HepG2 (cell line): Measurements from ENCODE around the gene HSPB6. TPM values are rescaled to one million over a fixed set of nuclear protein-coding genes. Genes with fewer than 3 reads are reported as not detected.

Source experiments
- ATAC-seq: fragments of 200-7000 bp; cut with Tn5 transposase; 3 replicates; pipeline ENCODE4 v1.9.1; 2020; ENCODE audit warnings: mild to moderate bottlenecking, moderate library complexity
- BruUV-seq: library from RNA; stranded (reverse); fragments of 400-500 nt; replicated peaks from 2 replicates; lab custom pipeline; 2021; lab: Mats Ljungman, UMichigan
- CTCF ChIA-PET: fragments of 300-600 bp; formaldehyde crosslinking; extraction: SDS; loops from one replicate; lab custom pipeline; 2021; ENCODE audit warnings: low total read pairs, inconsistent platforms, low intra/inter-chr PET ratio; lab: Yijun Ruan, JAX
- POLR2A ChIA-PET: fragments of 350-600 bp; sonication (Branson Sonifier 250); formaldehyde crosslinking; loops from one replicate; lab custom pipeline; 2020; ENCODE audit warnings: antibody characterized with exemption, inconsistent platforms; lab: Yijun Ruan, JAX
- DNase-seq: peaks from one replicate; pipeline ENCODE4 v3.0.0-alpha.2; 2015; ENCODE audit warnings: low spot score
- FAIRE-seq: peaks from 3 replicates; lab custom pipeline; 2011; peaks lifted over from hg19 to GRCh38; lab: Jason Lieb, UNC
- H2AFZ ChIP-seq: one replicate; pipeline ENCODE4 v1.6.1; 2011; ENCODE audit warnings: low read length, inconsistent platforms
- H3K27ac ChIP-seq: fragments of 300-600 bp; 3 replicates; pipeline ENCODE4 v1.8.0; 2011; ENCODE audit warnings: mixed run types, mild to moderate bottlenecking, mixed read lengths, low read length, inconsistent platforms; ENCODE audit not compliant: insufficient read depth; ENCODE audit errors: extremely low read length
- H3K27me3 ChIP-seq, 2 experiments: fragments of 200-600 bp in 1 of 2; 2 replicates in 1 of 2; 3 replicates in 1 of 2; pipeline versions ENCODE4 v1.6.0 to v1.8.0; 2011; ENCODE audit warnings: low read length in 2 of 2, mild to moderate bottlenecking in 2 of 2, moderate library complexity in 2 of 2, inconsistent platforms in 1 of 2; ENCODE audit not compliant: insufficient read depth in 2 of 2, control insufficient read depth in 1 of 2
- H3K36me3 ChIP-seq, 2 experiments: fragments of 200-600 bp in 1 of 2; replicated peaks in 1 of 2; 2 replicates in 1 of 2; 3 replicates in 1 of 2; pipeline versions ENCODE4 v1.5.1 to v1.8.0; 2011; ENCODE audit warnings: low read length in 2 of 2, inconsistent platforms in 1 of 2; ENCODE audit not compliant: insufficient read depth in 2 of 2, control insufficient read depth in 1 of 2
- H3K4me1 ChIP-seq: 2 replicates; pipeline ENCODE4 v1.5.1; 2012; ENCODE audit warnings: low read length, inconsistent platforms; ENCODE audit not compliant: insufficient read depth
- H3K4me2 ChIP-seq: 2 replicates; pipeline ENCODE4 v1.6.0; 2011; ENCODE audit warnings: low read depth, low read length, inconsistent platforms
- H3K4me3 ChIP-seq, 3 experiments: fragments of 200-600 bp in 1 of 3; sonication (generic), shearing (Covaris generic) in 1 of 3; replicated peaks in 1 of 3; 2 replicates each; pipeline ENCODE4 v1.5.1; 2011 to 2016; ENCODE audit warnings: low read length in 3 of 3, inconsistent platforms in 2 of 3, low read depth in 2 of 3, mild to moderate bottlenecking in 2 of 3, control low read depth in 1 of 3, mixed read lengths in 1 of 3; ENCODE audit not compliant: insufficient read depth in 1 of 3
- H3K79me2 ChIP-seq: one replicate; pipeline ENCODE4 v1.6.1; 2011; ENCODE audit warnings: low read length, inconsistent platforms; ENCODE audit not compliant: insufficient read depth
- H3K9ac ChIP-seq: 2 replicates; pipeline ENCODE4 v1.6.0; 2011; ENCODE audit warnings: mild to moderate bottlenecking, low read depth, low read length, inconsistent platforms; ENCODE audit not compliant: insufficient read depth
- H3K9me3 ChIP-seq: 2 replicates; pipeline ENCODE4 v1.5.1; 2012; ENCODE audit warnings: mild to moderate bottlenecking, low read length
- H4K20me1 ChIP-seq: 2 replicates; pipeline ENCODE4 v1.6.0; 2011; ENCODE audit warnings: inconsistent platforms, mild to moderate bottlenecking, low read length, moderate library complexity; ENCODE audit not compliant: insufficient read depth
- ARNTL ChIP-seq: sonication (generic); formaldehyde crosslinking; IDR thresholded peaks from 2 replicates; pipeline ENCODE4 v1.4.0; 2020; ENCODE audit warnings: mild to moderate bottlenecking, missing genetic modification reagents
- ASH2L ChIP-seq: fragments of 300-600, 200-600 bp; sonication (generic); IDR thresholded peaks from 2 replicates; pipeline ENCODE4 v1.7.0; 2017; ENCODE audit warnings: low read depth, mild to moderate bottlenecking, moderate library complexity, mixed read lengths, low read length; ENCODE audit not compliant: insufficient read length
- ATF7-NPFF ChIP-seq: sonication (generic); formaldehyde crosslinking; IDR thresholded peaks from 2 replicates; pipeline ENCODE4 v1.8.1; 2023; ENCODE audit warnings: mild to moderate bottlenecking, low read depth, missing genetic modification reagents, moderate library complexity
- DRAP1 ChIP-seq: IDR thresholded peaks from 2 replicates; pipeline ENCODE4 v1.6.1; 2016; ENCODE audit warnings: missing genetic modification reagents, missing compliant biosample characterization
- ELF4 ChIP-seq: sonication (generic); formaldehyde crosslinking; IDR thresholded peaks from 2 replicates; pipeline ENCODE4 v1.5.0; 2020; ENCODE audit warnings: missing genetic modification reagents, mild to moderate bottlenecking, moderate library complexity, borderline replicate concordance
- ETV5 ChIP-seq: IDR thresholded peaks from 2 replicates; pipeline ENCODE4 v1.6.1; 2018; ENCODE audit warnings: missing biosample characterization, missing genetic modification reagents, inconsistent platforms, borderline replicate concordance
- FOXK1 ChIP-seq: sonication (generic); formaldehyde crosslinking; IDR thresholded peaks from 2 replicates; pipeline ENCODE4 v1.4.0; 2020; ENCODE audit warnings: low read depth, missing genetic modification reagents, borderline replicate concordance
- HDAC1 ChIP-seq: sonication (generic); formaldehyde crosslinking; IDR thresholded peaks from 2 replicates; pipeline ENCODE4 v1.5.1; 2020; ENCODE audit warnings: mild to moderate bottlenecking, missing genetic modification reagents
- IKZF4 ChIP-seq: sonication (generic); formaldehyde crosslinking; IDR thresholded peaks from 2 replicates; pipeline ENCODE4 v1.5.1; 2020; ENCODE audit warnings: borderline replicate concordance, mild to moderate bottlenecking, low read depth, missing genetic modification reagents; ENCODE audit errors: not compliant biosample characterization
- KLF6 ChIP-seq: IDR thresholded peaks from 2 replicates; pipeline ENCODE4 v1.8.0; 2016; ENCODE audit warnings: missing biosample characterization, missing genetic modification reagents
- MAX ChIP-seq: IDR thresholded peaks from 2 replicates; pipeline ENCODE4 v1.6.1; 2012; ENCODE audit warnings: inconsistent platforms
- NFYC ChIP-seq: IDR thresholded peaks from 2 replicates; pipeline ENCODE4 v1.6.1; 2016; ENCODE audit warnings: missing genetic modification reagents, missing compliant biosample characterization
- POLR2G ChIP-seq: fragments of 200-400 bp; formaldehyde crosslinking; IDR thresholded peaks from 2 replicates; pipeline ENCODE4 v1.6.1; 2018; ENCODE audit warnings: mild to moderate bottlenecking, low read depth, low read length, moderate library complexity
- RBFOX2 ChIP-seq: fragments of 200-400 bp; formaldehyde crosslinking; IDR thresholded peaks from 2 replicates; pipeline ENCODE4 v1.6.1; 2017; ENCODE audit warnings: low read depth, mild to moderate bottlenecking, low read length
- SAP130 ChIP-seq: IDR thresholded peaks from 2 replicates; pipeline ENCODE4 v1.6.1; 2016; ENCODE audit warnings: low read depth
- SP4 ChIP-seq: sonication (generic); formaldehyde crosslinking; IDR thresholded peaks from 2 replicates; pipeline ENCODE4 v1.8.1; 2023; ENCODE audit warnings: mild to moderate bottlenecking, missing genetic modification reagents
- THAP11 ChIP-seq: IDR thresholded peaks from 2 replicates; pipeline ENCODE4 v1.6.1; 2016; ENCODE audit warnings: missing biosample characterization, missing genetic modification reagents
- XRCC5 ChIP-seq: fragments of 200-400 bp; formaldehyde crosslinking; optimal IDR thresholded peaks from 2 replicates; pipeline ENCODE3; 2017; ENCODE audit warnings: mild to moderate bottlenecking, low read length
- YEATS4 ChIP-seq: sonication (generic); formaldehyde crosslinking; IDR thresholded peaks from 2 replicates; pipeline ENCODE4 v1.4.0; 2020; ENCODE audit warnings: missing genetic modification reagents, borderline replicate concordance
- YY1 ChIP-seq: IDR thresholded peaks from 2 replicates; pipeline ENCODE4 v1.6.1; 2011; ENCODE audit warnings: low read length, low read depth, moderate library complexity, mild to moderate bottlenecking; ENCODE audit not compliant: insufficient read depth, insufficient replicate concordance
- ZFY ChIP-seq: sonication (generic); formaldehyde crosslinking; IDR thresholded peaks from 2 replicates; pipeline ENCODE4 v1.4.0; 2020; ENCODE audit warnings: missing genetic modification reagents
- ZIK1 ChIP-seq: sonication (generic); formaldehyde crosslinking; IDR thresholded peaks from 2 replicates; pipeline ENCODE4 v1.5.0; 2020; ENCODE audit warnings: mild to moderate bottlenecking, low read depth, missing genetic modification reagents, borderline replicate concordance
- ZMYM4 ChIP-seq: sonication (generic); formaldehyde crosslinking; IDR thresholded peaks from 2 replicates; pipeline ENCODE4 v1.8.1; 2023; ENCODE audit warnings: mild to moderate bottlenecking, missing genetic modification reagents
- ZNF121 ChIP-seq: sonication (generic); formaldehyde crosslinking; IDR thresholded peaks from 2 replicates; pipeline ENCODE4 v1.5.0; 2020; ENCODE audit warnings: mild to moderate bottlenecking, missing genetic modification reagents
- ZNF746 ChIP-seq: sonication (generic); formaldehyde crosslinking; IDR thresholded peaks from 2 replicates; pipeline ENCODE4 v1.8.0; 2022; ENCODE audit warnings: mild to moderate bottlenecking, missing genetic modification reagents
- WGBS: methylation state at CpG from one replicate; pipeline ENCODE4 v1.1.6; 2017; ENCODE audit warnings: low lambda C conversion rate; 5-methylcytosine and 5-hydroxymethylcytosine counted together
- in situ Hi-C: cut with HindIII; loops from 2 replicates; pipeline ENCODE4 v1.10.0; 2017; ENCODE audit warnings: low pct_unique_long_range_greater_than_20kb; ENCODE audit not compliant: extremely low pct_ligation_motif_present
- intact Hi-C: fragments of 100-400 bp; cut with micrococcal nuclease; formaldehyde crosslinking; loops from one replicate; pipeline ENCODE4 v1.10.0; 2022; ENCODE audit not compliant: unreplicated experiment
- polyA plus RNA-seq, 8 experiments: library from polyadenylated mRNA; depleted of rRNA in 3 of 8; stranded (reverse) in 7 of 8; unstranded in 1 of 8; fragments of >200 nt; fragmentation: Illumina TruSeq in 4 of 8; extraction: Trizol in 4 of 8; gene quantifications; 2 replicates each; pipeline versions ENCODE4 v1.2.1 to v1.2.3, GENCODE V29; 2011 to 2016; ENCODE audit warnings: low read depth in 4 of 8, missing spikeins in 1 of 8, mixed read lengths in 1 of 8; ENCODE audit not compliant: insufficient read depth in 1 of 8
- total RNA-seq, 5 experiments: library from RNA; depleted of rRNA; stranded (reverse); fragments of >200 nt; fragmentation: Illumina TruSeq; extraction: Trizol; gene quantifications; 2 replicates each; pipeline ENCODE4 v1.2.3, GENCODE V29; 2016; ENCODE audit warnings: low read depth in 1 of 5

Gene HSPB6
- total and polyA plus RNA-seq, 2 of the 13 experiments (the other 11 are each of a cell fraction or from before 2014, with no cell fraction given) = 0.18 TPM; not detected in 1

GRCh38 chr19:35775298-35776101 is 18.7 kb upstream of the HSPB6 start, which contains the start of gene ARHGAP33:
TSS of gene ARHGAP33 (plus strand) at chr19:35775564. CDS start at chr19:35775659, 95 bp downstream.
- Histone ChIP-seq H3K9ac (peak within 1 kb of the TSS; percentile 34; the same call in 1 of the 2 replicates), H3K36me3 (no peaks in the 10 kb centered on the region; a peak in 1 of 5 replicates), H3K27me3 (no peaks in the 10 kb centered on the region), H3K9me3 (no peaks in the 10 kb centered on the region), H3K27ac (no peak within 1 kb of the TSS), H4K20me1 (no peaks in the 10 kb centered on the region), H3K4me2 (peak within 1 kb of the TSS; percentile 89), H3K4me1 (peaks cover 43% of the 10 kb centered on the region), H2AFZ (peak within 1 kb of the TSS; percentile 42), H3K79me2 (no peaks in the 10 kb centered on the region), H3K4me3 (peak within 1 kb of the TSS; percentile 62 to 78 (median 75))
- ATAC-seq = peak; percentile 88
- in situ Hi-C loops (no loop called here), intact Hi-C loops (loop anchor here (5.0 kb wide), 1 partner anchor 37 kb away; the partner anchor contains the start of gene PRODH2)
- WGBS = 3% methylated on average over 15 of the region's 82 CpGs
- DNase-seq = peak; percentile 94
- CTCF ChIA-PET = no interaction called here
- BruUV-seq = no TSS peak
- FAIRE-seq = peak; percentile 85
- POLR2A ChIA-PET = interaction anchor here (1.8 kb wide), 1 partner anchor 35 kb away, joined by 6 read pairs; no protein-coding TSS in a partner anchor
- TF ChIP-seq XRCC5 (peak; percentile 45), POLR2G (0 out of 2 replicates have a peak, but pooled peaks have one; percentile 33), MAX (peak; percentile 39; the same call in 1 of the 2 replicates), IKZF4 (CRISPR knock-in tag) (no peak), KLF6 (no peak), ZFY (CRISPR knock-in tag) (peak; percentile 35; the same call in 1 of the 2 replicates), ZIK1 (CRISPR knock-in tag) (no peak), ATF7-NPFF (CRISPR knock-in tag) (peak; percentile 37; the same call in 1 of the 2 replicates), NFYC (CRISPR knock-in tag) (peak; percentile 82), ZMYM4 (CRISPR knock-in tag) (peak; percentile 67; the same call in 1 of the 2 replicates), RBFOX2 (peak; percentile 36; the same call in 1 of the 2 replicates), ELF4 (CRISPR knock-in tag) (no peak), THAP11 (peak; percentile 45; the same call in 1 of the 2 replicates), ETV5 (CRISPR knock-in tag) (no peak), DRAP1 (CRISPR knock-in tag) (peak; percentile 90), ZNF746 (CRISPR knock-in tag) (no peak), SAP130 (CRISPR knock-in tag) (peak; percentile 71), SP4 (CRISPR knock-in tag) (peak; percentile 97), YY1 (peak; percentile 83), ZNF121 (CRISPR knock-in tag) (no peak), ASH2L (peak; percentile 19), HDAC1 (CRISPR knock-in tag) (peak; percentile 47; the same call in 1 of the 2 replicates), FOXK1 (CRISPR knock-in tag) (no peak), YEATS4 (CRISPR knock-in tag) (peak; percentile 57; the same call in 1 of the 2 replicates), ARNTL (CRISPR knock-in tag) (0 out of 2 replicates have a peak, but pooled peaks have one; percentile 31)
